BLaER1 treated with 17β-estradiol and CSF1 and Interleukin-3, amounts not matched to agents 10 nM and 100 nM (cell line): ENCODE data around the gene COMMD7.
A peak's percentile ranks its signal among the peaks of the same experiment; 100 is the strongest.

Experiments used
- H3K27ac ChIP-seq, 11 experiments: shearing (Covaris generic); formaldehyde crosslinking; 2 replicates each; pipeline ENCODE4 v1.8.1; 2022
- H3K27me3 ChIP-seq, 11 experiments: shearing (Covaris generic); formaldehyde crosslinking; 2 replicates each; pipeline ENCODE4 v1.8.1; 2022
- H3K36me3 ChIP-seq, 11 experiments: shearing (Covaris generic); formaldehyde crosslinking; 2 replicates each; pipeline ENCODE4 v1.8.1; 2022
- H3K4me1 ChIP-seq, 10 experiments: shearing (Covaris generic); formaldehyde crosslinking; 2 replicates each; pipeline ENCODE4 v1.8.1; 2022
- H3K4me2 ChIP-seq, 11 experiments: shearing (Covaris generic); formaldehyde crosslinking; 2 replicates each; pipeline ENCODE4 v1.8.1; 2022
- H3K4me3 ChIP-seq, 10 experiments: shearing (Covaris generic); formaldehyde crosslinking; 2 replicates each; pipeline ENCODE4 v1.8.1; 2022
- H3K9ac ChIP-seq, 11 experiments: shearing (Covaris generic); formaldehyde crosslinking; 2 replicates each; pipeline ENCODE4 v1.8.1; 2022
- H3K9me3 ChIP-seq, 11 experiments: shearing (Covaris generic); formaldehyde crosslinking; replicated peaks in 1 of 11; 2 replicates each; pipeline ENCODE4 v1.8.1; 2022
- H4K20me1 ChIP-seq, 11 experiments: shearing (Covaris generic); formaldehyde crosslinking; 2 replicates each; pipeline ENCODE4 v1.8.1; 2022
- Cebpa-rat ChIP-seq, 11 experiments: shearing (Covaris generic); IDR thresholded peaks; 2 replicates each; pipeline ENCODE4 v1.8.1; 2022

COMMD7 gene

DNA sequence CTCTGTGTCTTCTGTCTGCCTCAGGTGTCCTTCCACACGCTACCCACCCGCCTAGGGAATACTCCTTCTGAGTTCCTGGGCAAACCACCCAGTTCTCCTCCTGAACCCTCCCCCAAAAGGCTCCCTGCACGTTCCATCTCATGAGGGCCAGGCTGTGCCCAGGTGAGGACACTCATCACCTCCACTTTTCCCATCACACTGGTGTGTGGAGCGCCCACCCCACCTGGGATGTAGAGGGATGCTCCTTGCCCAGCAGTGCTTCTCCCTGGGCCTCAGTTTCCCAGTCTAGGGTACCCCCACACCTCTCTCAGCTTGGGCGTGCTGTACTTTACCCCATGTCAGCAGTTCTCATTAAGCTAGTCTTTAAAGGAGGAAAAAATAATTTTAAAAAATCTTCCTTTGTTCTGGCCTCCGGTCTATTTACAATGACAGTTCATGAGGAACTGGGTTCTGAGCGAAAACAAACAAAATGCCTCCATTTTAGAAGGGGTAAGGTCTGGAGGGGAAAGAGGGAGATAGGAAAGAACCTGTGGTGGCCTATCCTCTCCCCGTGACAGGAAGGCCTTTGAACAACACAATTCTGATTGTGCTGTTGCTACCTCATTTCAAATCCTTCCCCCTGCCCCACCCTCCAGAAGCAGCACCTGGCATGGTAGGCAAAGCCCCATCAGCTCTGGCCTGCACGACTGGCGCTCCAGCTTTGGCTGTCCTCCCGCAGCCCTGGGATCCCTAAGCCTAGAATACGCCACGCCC lies 67.9 kb downstream of the COMMD7 start:
- peaks cover 58 to 100% (median 97%) of the 10 kb centered on the region in 10 experiments for H3K4me1 ChIP-seq
- H3K36me3 ChIP-seq = no peaks in the 10 kb centered on the region
- no peak overlapping the region for H3K4me3 ChIP-seq
- H3K4me2 ChIP-seq = peak overlapping the region; percentile 88 to 99 (median 94)
- H4K20me1 ChIP-seq = no peaks in the 10 kb centered on the region
- peak overlapping the region in 9 of 11 experiments; percentile 11 to 82 (median 55); a peak in 14 of 22 replicates for H3K9ac ChIP-seq
- H3K27me3 ChIP-seq = no peaks in the 10 kb centered on the region
- no peak for TF ChIP-seq Cebpa-rat (IDR thresholded peaks at IDR 0.05)
- H3K27ac ChIP-seq = peak overlapping the region in 9 of 11 experiments; percentile 48 to 92 (median 89); a peak in 18 of 22 replicates
- no peaks in the 10 kb centered on the region for H3K9me3 ChIP-seq

DNA sequence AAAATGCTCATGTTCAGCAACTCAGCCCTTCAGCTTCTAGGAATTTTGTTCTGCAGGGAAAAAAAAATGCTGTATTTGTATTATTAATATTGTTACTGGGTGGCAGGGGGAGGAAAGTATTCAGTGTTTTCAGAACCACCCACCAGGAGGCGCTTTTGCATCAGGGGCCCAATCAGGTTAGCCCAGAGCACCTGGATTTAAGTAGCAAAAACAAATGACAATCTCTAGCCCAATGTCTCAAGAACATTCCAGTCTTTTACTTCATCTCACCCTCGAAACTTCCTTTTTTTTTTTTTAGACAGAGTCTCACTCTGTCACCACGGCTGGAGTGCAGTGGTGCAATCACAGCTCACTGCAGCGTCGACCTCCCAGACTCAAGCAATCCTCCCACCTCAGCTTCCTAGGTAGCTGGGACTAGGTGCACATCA lies 68.9 kb downstream of the COMMD7 start:
- no peaks in the 10 kb centered on the region for H3K27me3 ChIP-seq
- H3K4me2 ChIP-seq = peak overlapping the region; percentile 88 to 99 (median 94)
- peak in 8 of 11 experiments; percentile 54 to 88 (median 80); a peak in 14 of 22 replicates for TF ChIP-seq Cebpa-rat (IDR thresholded peaks at IDR 0.05)
- no peaks in the 10 kb centered on the region for H3K36me3 ChIP-seq
- H3K4me1 ChIP-seq = peaks cover 54 to 97% (median 92%) of the 10 kb centered on the region in 10 experiments
- no peaks in the 10 kb centered on the region for H3K9me3 ChIP-seq
- no peaks in the 10 kb centered on the region for H4K20me1 ChIP-seq
- peak overlapping the region in 9 of 11 experiments; percentile 81 to 92 (median 90); a peak in 17 of 22 replicates for H3K27ac ChIP-seq
- H3K4me3 ChIP-seq = no peak overlapping the region
- peak overlapping the region in 9 of 11 experiments; percentile 65 to 82 (median 79); a peak in 17 of 22 replicates for H3K9ac ChIP-seq

DNA sequence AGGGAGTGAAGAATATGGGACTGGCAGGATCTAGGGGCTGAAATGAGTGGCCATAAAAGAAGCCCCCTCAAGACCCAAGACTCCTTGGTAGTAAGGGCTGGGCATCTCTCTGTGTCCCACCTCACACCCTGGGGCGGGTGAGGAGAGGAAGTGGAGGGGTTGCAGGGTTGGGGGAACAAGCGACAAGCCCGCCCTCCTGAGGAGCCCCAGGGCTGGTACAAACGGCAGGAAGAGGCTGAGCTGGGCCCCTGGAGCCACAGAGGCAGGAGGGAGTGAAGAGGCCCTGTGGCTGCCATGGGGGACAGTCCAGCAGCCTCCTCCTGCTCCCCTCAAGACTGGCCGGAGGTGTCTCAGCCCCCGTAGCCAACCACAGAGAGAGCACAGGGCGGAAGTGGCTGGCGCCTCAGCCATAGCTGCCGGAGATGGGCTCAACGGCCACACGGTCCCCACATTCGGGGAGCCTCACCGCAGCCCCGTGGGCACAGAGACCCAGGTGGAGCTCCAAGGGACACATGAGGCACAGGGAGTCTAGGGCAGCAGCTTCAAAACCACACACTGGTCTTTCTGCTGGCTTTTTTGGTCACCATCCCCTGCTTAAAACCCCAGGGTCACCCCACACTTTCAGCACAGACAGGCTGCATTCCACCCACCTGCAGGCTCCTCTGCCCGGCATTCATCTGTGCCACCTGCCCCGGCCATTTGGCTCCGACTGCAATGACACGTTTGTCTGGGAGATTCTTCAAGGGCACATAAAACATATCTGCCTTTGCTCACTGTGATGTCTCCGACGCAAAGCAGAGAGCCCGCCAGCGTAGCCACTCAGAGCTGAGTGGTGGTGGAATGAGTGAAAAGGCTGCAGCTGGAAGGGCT lies 70.0 kb downstream of the COMMD7 start:
- peak overlapping the region in 7 of 10 experiments; percentile 10 to 55 (median 37); a peak in 13 of 20 replicates for H3K4me3 ChIP-seq
- no peaks in the 10 kb centered on the region for H3K9me3 ChIP-seq
- H3K4me2 ChIP-seq = peak overlapping the region; percentile 88 to 99 (median 94)
- H3K27ac ChIP-seq = peak overlapping the region; percentile 59 to 92 (median 89); a peak in 21 of 22 replicates
- no peaks in the 10 kb centered on the region for H4K20me1 ChIP-seq
- no peaks in the 10 kb centered on the region for H3K36me3 ChIP-seq
- TF ChIP-seq Cebpa-rat (IDR thresholded peaks at IDR 0.05) = no peak
- H3K27me3 ChIP-seq = no peaks in the 10 kb centered on the region
- H3K9ac ChIP-seq = peak overlapping the region; percentile 58 to 82 (median 79)
- H3K4me1 ChIP-seq = peaks cover 54 to 87% (median 85%) of the 10 kb centered on the region in 10 experiments

DNA sequence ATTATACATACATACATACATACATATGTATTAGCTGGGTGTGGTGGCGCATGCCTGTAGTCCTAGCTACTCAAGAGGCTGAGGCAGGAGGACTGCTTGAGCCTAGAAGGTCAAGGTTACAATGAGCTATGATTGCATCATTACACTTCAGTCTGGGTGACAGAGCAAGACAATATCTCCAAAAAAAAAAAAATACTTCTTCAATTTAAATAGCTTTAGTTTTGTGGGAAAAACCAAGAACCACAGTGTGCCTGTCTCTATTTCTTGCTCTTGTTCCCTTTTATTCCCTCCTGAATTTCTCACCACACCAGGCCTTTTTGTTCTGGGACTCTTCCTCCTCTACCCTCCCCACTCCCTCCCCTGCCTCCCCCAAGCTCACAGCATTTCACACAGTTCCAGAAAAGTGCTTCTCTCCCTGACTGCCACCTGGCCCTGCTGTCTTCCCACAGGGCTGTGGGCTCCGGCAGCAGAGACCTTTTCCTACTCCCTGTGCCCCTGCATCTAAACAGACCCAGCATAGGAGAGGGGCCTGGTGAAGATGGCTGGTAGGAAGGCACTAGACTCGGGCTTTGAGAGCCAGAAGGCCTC lies 70.8 kb downstream of the COMMD7 start:
- H3K9me3 ChIP-seq = no peaks in the 10 kb centered on the region
- TF ChIP-seq Cebpa-rat (IDR thresholded peaks at IDR 0.05) = peak in 9 of 11 experiments; percentile 44 to 81 (median 67); a peak in 14 of 22 replicates
- H3K4me2 ChIP-seq = peak overlapping the region; percentile 88 to 99 (median 94)
- H3K27me3 ChIP-seq = no peaks in the 10 kb centered on the region
- H3K4me3 ChIP-seq = peak overlapping the region in 6 of 10 experiments; percentile 10 to 55 (median 38); a peak in 7 of 20 replicates
- peaks cover 53 to 87% (median 85%) of the 10 kb centered on the region in 10 experiments for H3K4me1 ChIP-seq
- no peaks in the 10 kb centered on the region for H4K20me1 ChIP-seq
- H3K36me3 ChIP-seq = no peaks in the 10 kb centered on the region
- peak overlapping the region; percentile 58 to 82 (median 79) for H3K9ac ChIP-seq
- H3K27ac ChIP-seq = peak overlapping the region; percentile 59 to 92 (median 89); a peak in 21 of 22 replicates

DNA sequence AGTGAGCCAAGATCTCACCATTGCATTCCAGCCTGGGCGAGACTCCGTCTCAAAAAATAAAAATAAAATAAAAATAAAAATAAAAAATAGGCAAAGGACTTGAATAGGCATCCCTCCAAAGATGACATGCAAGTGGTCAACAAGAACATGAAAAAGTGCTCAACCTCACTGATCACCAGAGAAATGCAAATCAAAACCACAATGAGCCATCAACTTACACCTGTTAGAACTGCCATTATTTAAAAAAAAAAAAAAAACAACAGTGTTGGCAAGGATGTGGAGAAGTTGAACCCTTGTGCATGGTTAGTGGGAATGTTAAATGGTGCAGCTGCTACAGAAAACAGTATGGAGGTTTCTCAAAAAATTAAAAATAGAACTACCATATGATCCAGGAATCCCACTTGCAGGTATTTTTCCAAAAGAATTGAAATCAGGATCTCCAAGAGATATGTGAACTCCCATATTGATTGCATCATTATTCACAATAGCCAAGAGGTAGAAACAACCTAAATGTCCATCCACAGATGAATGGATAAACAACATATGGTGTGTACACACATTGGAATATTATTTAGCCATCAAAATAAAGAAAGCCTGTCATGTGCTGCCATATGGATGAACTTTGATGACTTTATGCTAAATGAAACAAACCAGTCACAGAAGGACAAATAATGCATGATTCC lies 72.4 kb downstream of the COMMD7 start:
- Histone ChIP-seq H3K27me3 (no peaks in the 10 kb centered on the region), H3K36me3 (no peaks in the 10 kb centered on the region), H3K9ac (no peak overlapping the region), H3K4me2 (peak overlapping the region; percentile 18 to 99 (median 92); a peak in 19 of 22 replicates), H4K20me1 (no peaks in the 10 kb centered on the region), H3K4me1 (peaks cover 61 to 81% (median 75%) of the 10 kb centered on the region in 10 experiments), H3K4me3 (no peak overlapping the region), H3K9me3 (no peaks in the 10 kb centered on the region), H3K27ac (peak overlapping the region in 2 of 11 experiments; percentile 2 to 92; a peak in 1 of 22 replicates)
- no peak for TF ChIP-seq Cebpa-rat (IDR thresholded peaks at IDR 0.05)

DNA sequence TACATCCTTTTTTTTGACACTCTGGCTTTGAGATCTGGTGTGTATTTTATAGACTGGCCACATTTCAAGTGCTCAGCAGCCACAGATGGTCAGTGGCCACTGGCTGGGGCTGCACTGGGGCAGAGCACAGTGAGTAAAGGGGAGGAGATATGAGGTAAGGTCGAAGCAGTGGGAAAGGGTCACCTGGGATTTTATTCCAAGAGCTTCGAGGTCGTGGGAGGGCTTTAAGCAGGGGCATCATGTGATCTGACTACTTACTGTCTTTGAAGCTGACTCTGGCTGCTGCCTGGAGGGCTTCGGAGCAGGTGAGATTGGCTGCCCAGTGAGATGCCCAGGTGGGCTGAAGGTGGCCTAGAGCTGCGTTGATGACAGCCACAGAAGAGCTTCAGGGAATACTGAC lies 76.2 kb downstream of the COMMD7 start:
- peaks cover 50 to 70% (median 62%) of the 10 kb centered on the region in 10 experiments for H3K4me1 ChIP-seq
- H3K27me3 ChIP-seq = no peaks in the 10 kb centered on the region
- H3K9me3 ChIP-seq = peaks cover 0 to under 1% (median 0%) of the 10 kb centered on the region in 11 experiments; a peak in 2 of 22 replicates
- H3K27ac ChIP-seq = peak overlapping the region in 1 of 11 experiments; percentile 4; a peak in 2 of 22 replicates
- peak overlapping the region; percentile 14 to 57 (median 40); a peak in 16 of 22 replicates for H3K4me2 ChIP-seq
- TF ChIP-seq Cebpa-rat (IDR thresholded peaks at IDR 0.05) = no peak
- no peaks in the 10 kb centered on the region for H3K36me3 ChIP-seq
- no peak overlapping the region for H3K4me3 ChIP-seq
- H3K9ac ChIP-seq = peak overlapping the region in 2 of 11 experiments; percentile 17 to 37; a peak in 1 of 22 replicates
- H4K20me1 ChIP-seq = no peaks in the 10 kb centered on the region

DNA sequence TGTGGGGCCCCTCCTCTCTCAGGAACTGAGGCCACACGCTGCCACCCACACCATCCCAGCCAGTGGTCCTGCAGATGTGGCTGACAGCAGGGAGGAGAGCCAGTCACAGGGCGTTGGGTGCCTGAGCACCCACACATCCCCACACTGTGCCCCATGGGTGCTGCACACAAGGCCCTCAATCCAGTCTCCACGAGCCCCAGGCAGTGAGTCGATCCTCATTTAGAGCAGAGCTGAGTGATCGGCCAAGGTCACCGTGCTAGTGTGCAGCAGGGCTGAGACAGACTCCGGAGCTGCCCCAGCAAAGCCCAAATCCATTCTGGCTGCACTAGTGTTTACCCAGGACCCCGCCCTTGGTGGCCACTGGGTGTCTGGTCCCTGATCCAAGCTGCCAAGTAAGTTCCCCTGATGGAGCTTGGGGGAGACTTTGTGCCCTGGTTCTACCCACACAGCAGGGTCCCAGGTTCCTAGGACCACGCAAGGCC lies 78.5 kb downstream of the COMMD7 start:
- Histone ChIP-seq H3K4me3 (no peak overlapping the region), H3K27me3 (no peaks in the 10 kb centered on the region), H3K27ac (peak overlapping the region in 8 of 11 experiments; percentile 40 to 61 (median 46); a peak in 14 of 22 replicates), H3K9ac (peak overlapping the region in 6 of 11 experiments; percentile 8 to 44 (median 27); a peak in 8 of 22 replicates), H3K4me2 (peak overlapping the region; percentile 38 to 67 (median 59)), H3K4me1 (peaks cover 34 to 48% (median 43%) of the 10 kb centered on the region in 10 experiments), H3K9me3 (peaks cover 10 to 23% (median 18%) of the 10 kb centered on the region in 11 experiments; a peak in 21 of 22 replicates), H3K36me3 (peaks cover 0 to 3% (median 0%) of the 10 kb centered on the region in 11 experiments; a peak in 1 of 22 replicates), H4K20me1 (no peaks in the 10 kb centered on the region)
- TF ChIP-seq Cebpa-rat (IDR thresholded peaks at IDR 0.05) = no peak
